ENCODE data around the gene PHACTR3. TPM values are rescaled to one million over a fixed set of nuclear protein-coding genes. Genes with fewer than 3 reads are reported as not detected.

The PHACTR3 gene
- total and polyA plus RNA-seq, 2 of the 8 experiments (the other 6 are each of a cell fraction or from before 2014, with no cell fraction given) = 0.05 to 0.13 TPM

DNA sequence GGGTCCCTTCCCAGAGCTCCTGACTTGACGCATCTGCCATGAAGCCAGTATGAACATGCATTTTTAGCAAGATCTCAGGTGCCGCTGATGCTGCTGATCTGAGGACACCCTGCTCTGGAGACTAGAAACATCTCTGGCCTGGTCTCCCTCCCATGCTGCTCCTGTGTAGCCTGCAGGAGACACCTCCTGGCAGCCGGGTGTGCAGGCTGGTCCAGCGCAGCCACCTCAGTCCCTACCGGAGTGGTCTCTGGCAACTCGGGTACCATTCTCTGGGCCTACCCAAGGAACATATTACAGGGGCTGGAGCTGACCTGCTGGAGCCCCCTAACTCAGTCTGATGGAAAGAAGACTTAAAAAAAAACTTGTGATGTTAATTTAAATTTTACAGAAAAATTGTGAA is 20.1 kb downstream of the PHACTR3 start:
- H3K4me3 ChIP-seq (ENCODE audit: extremely low read depth in 1 of 4, insufficient read depth in 2 of 4, low read depth in 3 of 4, low read length in 4 of 4) = no peak overlapping the region
- DNase-seq (ENCODE audit: low read depth in 1 of 2, low spot score in 2 of 2) = no peak
- WGBS, 2 experiments (ENCODE audit: extremely low coverage in 1 of 2, insufficient coverage in 1 of 2, insufficient read length in 1 of 2, insufficient replicate concordance in 2 of 2, low coverage in 1 of 2, low lambda C conversion rate in 2 of 2, missing lambda C conversion rate in 1 of 2) = 88% methylated on average over 6 of the region's 6 CpGs; no CpG with 5 or more reads in 1 of the 2 experiments
- no peak overlapping the region for H3K27ac ChIP-seq (ENCODE audit: low read depth, low read length)
- no peak overlapping the region for H3K4me2 ChIP-seq (ENCODE audit: insufficient read depth in 1 of 2, low read depth in 2 of 2, low read length in 2 of 2)
- no peaks in the 10 kb centered on the region for H3K4me1 ChIP-seq (replicated peaks in 1 of 4; ENCODE audit: control insufficient read depth in 3 of 4, insufficient read depth in 4 of 4, low read length in 3 of 4)
- H2AK5ac ChIP-seq (ENCODE audit: low read depth, low read length) = no peak overlapping the region
- no peak for TF ChIP-seq CBX5 (IDR thresholded peaks at IDR 0.05; ENCODE audit: low read depth, low read length)
- no peak for TF ChIP-seq RNF2 (IDR thresholded peaks at IDR 0.05; ENCODE audit: borderline replicate concordance, low read depth, low read length, missing control alignments, poor library complexity, severe bottlenecking)
- TF ChIP-seq, protein P1, sequence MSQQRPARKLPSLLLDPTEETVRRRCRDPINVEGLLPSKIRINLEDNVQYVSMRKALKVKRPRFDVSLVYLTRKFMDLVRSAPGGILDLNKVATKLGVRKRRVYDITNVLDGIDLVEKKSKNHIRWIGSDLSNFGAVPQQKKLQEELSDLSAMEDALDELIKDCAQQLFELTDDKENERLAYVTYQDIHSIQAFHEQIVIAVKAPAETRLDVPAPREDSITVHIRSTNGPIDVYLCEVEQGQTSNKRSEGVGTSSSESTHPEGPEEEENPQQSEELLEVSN (IDR thresholded peaks at IDR 0.05) = no peak
- TF ChIP-seq FOSL1 (IDR thresholded peaks at IDR 0.05; ENCODE audit: insufficient read depth, low read depth, low read length) = no peak
- TF ChIP-seq, protein P2, sequence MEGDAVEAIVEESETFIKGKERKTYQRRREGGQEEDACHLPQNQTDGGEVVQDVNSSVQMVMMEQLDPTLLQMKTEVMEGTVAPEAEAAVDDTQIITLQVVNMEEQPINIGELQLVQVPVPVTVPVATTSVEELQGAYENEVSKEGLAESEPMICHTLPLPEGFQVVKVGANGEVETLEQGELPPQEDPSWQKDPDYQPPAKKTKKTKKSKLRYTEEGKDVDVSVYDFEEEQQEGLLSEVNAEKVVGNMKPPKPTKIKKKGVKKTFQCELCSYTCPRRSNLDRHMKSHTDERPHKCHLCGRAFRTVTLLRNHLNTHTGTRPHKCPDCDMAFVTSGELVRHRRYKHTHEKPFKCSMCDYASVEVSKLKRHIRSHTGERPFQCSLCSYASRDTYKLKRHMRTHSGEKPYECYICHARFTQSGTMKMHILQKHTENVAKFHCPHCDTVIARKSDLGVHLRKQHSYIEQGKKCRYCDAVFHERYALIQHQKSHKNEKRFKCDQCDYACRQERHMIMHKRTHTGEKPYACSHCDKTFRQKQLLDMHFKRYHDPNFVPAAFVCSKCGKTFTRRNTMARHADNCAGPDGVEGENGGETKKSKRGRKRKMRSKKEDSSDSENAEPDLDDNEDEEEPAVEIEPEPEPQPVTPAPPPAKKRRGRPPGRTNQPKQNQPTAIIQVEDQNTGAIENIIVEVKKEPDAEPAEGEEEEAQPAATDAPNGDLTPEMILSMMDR (IDR thresholded peaks at IDR 0.05; ENCODE audit: control extremely low read depth in 1 of 3, insufficient read depth in 1 of 3, low read depth in 1 of 3, low read length in 3 of 3) = no peak
- TF ChIP-seq RXRA (IDR thresholded peaks at IDR 0.05; ENCODE audit: insufficient read depth, low read depth, low read length) = no peak
- TF ChIP-seq, protein P3, sequence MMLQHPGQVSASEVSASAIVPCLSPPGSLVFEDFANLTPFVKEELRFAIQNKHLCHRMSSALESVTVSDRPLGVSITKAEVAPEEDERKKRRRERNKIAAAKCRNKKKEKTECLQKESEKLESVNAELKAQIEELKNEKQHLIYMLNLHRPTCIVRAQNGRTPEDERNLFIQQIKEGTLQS (IDR thresholded peaks at IDR 0.05; ENCODE audit: insufficient read depth, low read depth, low read length) = no peak
- no peak for TF ChIP-seq MAFK (IDR thresholded peaks at IDR 0.05; ENCODE audit: low read depth, low read length)
- no peak for TF ChIP-seq KDM5A (IDR thresholded peaks at IDR 0.05; ENCODE audit: low read length)
- TF ChIP-seq RFX5 (IDR thresholded peaks at IDR 0.05; ENCODE audit: borderline replicate concordance, low read depth, low read length) = no peak
- CTCF ChIA-PET (ENCODE audit: partially characterized antibody) = interaction anchor here (0.6 kb wide), 1 partner anchor 26 kb away, joined by 3 read pairs; no protein-coding TSS in a partner anchor
- no peak overlapping the region for H2BK12ac ChIP-seq (ENCODE audit: low read depth, low read length)
- H3K18ac ChIP-seq (ENCODE audit: extremely low read depth, low read length) = no peak overlapping the region
- no peak for FAIRE-seq
- H4K8ac ChIP-seq (ENCODE audit: extremely low read depth, insufficient read depth, low read length) = no peak overlapping the region
- no peak overlapping the region for H2BK15ac ChIP-seq (ENCODE audit: low read length)
- H2BK5ac ChIP-seq (ENCODE audit: low read depth, low read length) = no peak overlapping the region
- no peak overlapping the region for H2BK120ac ChIP-seq (replicated peaks; ENCODE audit: low read depth, low read length)
- no peak overlapping the region for H4K5ac ChIP-seq (ENCODE audit: insufficient read length, low read depth, low read length)
- POLR2A ChIA-PET (ENCODE audit: partially characterized antibody) = no interaction called here
- no peaks in the 10 kb centered on the region for H3K23me2 ChIP-seq (ENCODE audit: low read depth, low read length)
- H3K14ac ChIP-seq (ENCODE audit: insufficient read length) = no peak overlapping the region
- no peak overlapping the region for H3K9ac ChIP-seq (replicated peaks in 1 of 4; ENCODE audit: extremely low read depth in 1 of 4, low read depth in 3 of 4, low read length in 3 of 4)
- no peaks in the 10 kb centered on the region for H3K36me3 ChIP-seq (ENCODE audit: control insufficient read depth in 2 of 4, insufficient read depth in 4 of 4, low read length in 3 of 4)
- no peak overlapping the region for H3K56ac ChIP-seq (replicated peaks; ENCODE audit: insufficient read length, low read depth, low read length)
- no peak overlapping the region for H3K4ac ChIP-seq (replicated peaks; ENCODE audit: insufficient read length, low read depth, low read length)
- H2AFZ ChIP-seq (ENCODE audit: low read length) = no peak overlapping the region
- H3K9me3 ChIP-seq (ENCODE audit: insufficient read depth in 2 of 2, low read depth in 1 of 2, low read length in 1 of 2) = peaks cover 82 to 96% of the 10 kb centered on the region in 2 experiments
- H4K91ac ChIP-seq (replicated peaks; ENCODE audit: insufficient read length, low read length) = no peak overlapping the region
- no peaks in the 10 kb centered on the region for H3K79me2 ChIP-seq (ENCODE audit: control insufficient read depth in 1 of 2, insufficient read depth in 2 of 2, low read length in 2 of 2)
- no peaks in the 10 kb centered on the region for H4K20me1 ChIP-seq (replicated peaks in 1 of 2; ENCODE audit: control insufficient read depth in 1 of 2, insufficient read depth in 2 of 2, low read length in 2 of 2)
- H2BK20ac ChIP-seq (ENCODE audit: low read length) = no peak overlapping the region
- no peak overlapping the region for H3K23ac ChIP-seq (ENCODE audit: insufficient read length)
- H3K79me1 ChIP-seq (ENCODE audit: low read depth, low read length) = no peaks in the 10 kb centered on the region
- no peaks in the 10 kb centered on the region for H3K27me3 ChIP-seq (replicated peaks in 1 of 4; ENCODE audit: control insufficient read depth in 3 of 4, extremely low read depth in 1 of 4, insufficient read depth in 3 of 4, low read length in 3 of 4)
